Measurements from ENCODE around the gene FBXO2. TPM values are rescaled to one million over a fixed set of nuclear protein-coding genes. Genes with fewer than 3 reads are reported as not detected.

Gene FBXO2
- total RNA-seq = 2.9 TPM
- long read RNA-seq, transcript FBXO2-201 (6 exons, 1,560 nt) = major isoform, 6 of 11 reads
- long read RNA-seq, partial matches to known transcripts = 5 of 11 reads
- long read RNA-seq, other reads (novel, unspliced or antisense) = 0 of 11 reads

- intact Hi-C loops (cut with DNase I) = no loop called here
- no peak for DNase-seq (ENCODE audit: low spot score)
Measured at GRCh38 chr1:11654137-11654938, at the start of gene FBXO2, which contains the start of gene FBXO44. Gene FBXO2 (minus strand): TSS chr1:11654429. CDS start chr1:11654340, 89 bp downstream. Gene FBXO44 (plus strand): TSS chr1:11654877. CDS start chr1:11655836, 959 bp downstream.

GRCh38 chr1:11703357-11704193 is 49.3 kb upstream of the FBXO2 start:
- intact Hi-C loops (cut with DNase I) = no loop called here
- DNase-seq (ENCODE audit: low spot score) = no peak

GRCh38 chr1:11701981-11702803 is 48.0 kb upstream of the FBXO2 start:
- no peak for DNase-seq (ENCODE audit: low spot score)
- intact Hi-C loops (cut with DNase I) = no loop called here

GRCh38 chr1:11701551-11701961 is 47.3 kb upstream of the FBXO2 start:
- DNase-seq (ENCODE audit: low spot score) = no peak
- intact Hi-C loops (cut with DNase I) = no loop called here

- no peak for DNase-seq (ENCODE audit: low spot score)
- intact Hi-C loops (cut with DNase I) = no loop called here
Measured at GRCh38 chr1:11700601-11701467, 46.6 kb upstream of the FBXO2 start.

GRCh38 chr1:11697893-11698210 is 43.6 kb upstream of the FBXO2 start:
- intact Hi-C loops (cut with DNase I) = no loop called here
- no peak for DNase-seq (ENCODE audit: low spot score)

GRCh38 chr1:11697188-11697892 is 43.1 kb upstream of the FBXO2 start:
- intact Hi-C loops (cut with DNase I) = no loop called here
- DNase-seq (ENCODE audit: low spot score) = no peak

GRCh38 chr1:11695861-11696260 is 41.6 kb upstream of the FBXO2 start:
- intact Hi-C loops (cut with DNase I) = no loop called here
- DNase-seq (ENCODE audit: low spot score) = no peak

GRCh38 chr1:11693917-11694316 is 39.7 kb upstream of the FBXO2 start:
- no peak for DNase-seq (ENCODE audit: low spot score)
- intact Hi-C loops (cut with DNase I) = no loop called here

GRCh38 chr1:11693024-11693590 is 38.9 kb upstream of the FBXO2 start:
- intact Hi-C loops (cut with DNase I) = no loop called here
- no peak for DNase-seq (ENCODE audit: low spot score)

GRCh38 chr1:11691928-11692711 is 37.9 kb upstream of the FBXO2 start:
- DNase-seq (ENCODE audit: low spot score) = no peak
- intact Hi-C loops (cut with DNase I) = no loop called here

GRCh38 chr1:11691302-11691914 is 37.2 kb upstream of the FBXO2 start, which contains the start of gene DRAXIN:
Gene DRAXIN (plus strand): TSS chr1:11691710. CDS start chr1:11706259, 14,549 bp downstream.
- intact Hi-C loops (cut with DNase I) = no loop called here
- no peak for DNase-seq (ENCODE audit: low spot score)

- intact Hi-C loops (cut with DNase I) = no loop called here
- no peak for DNase-seq (ENCODE audit: low spot score)
Measured at GRCh38 chr1:11690397-11691301, 36.4 kb upstream of the FBXO2 start.

- no peak for DNase-seq (ENCODE audit: low spot score)
- intact Hi-C loops (cut with DNase I) = no loop called here
Measured at GRCh38 chr1:11688506-11688905, 34.3 kb upstream of the FBXO2 start.

GRCh38 chr1:11685210-11685752 is 31.1 kb upstream of the FBXO2 start:
- intact Hi-C loops (cut with DNase I) = no loop called here

More at GRCh38 chr1:11685210-11685752, 31.1 kb upstream of the FBXO2 start:
- no peak for DNase-seq (ENCODE audit: low spot score)

Data from cardiac septum (tissue), 1 donor.